ENCODE measurements around the gene UBE2J2.

DNA sequence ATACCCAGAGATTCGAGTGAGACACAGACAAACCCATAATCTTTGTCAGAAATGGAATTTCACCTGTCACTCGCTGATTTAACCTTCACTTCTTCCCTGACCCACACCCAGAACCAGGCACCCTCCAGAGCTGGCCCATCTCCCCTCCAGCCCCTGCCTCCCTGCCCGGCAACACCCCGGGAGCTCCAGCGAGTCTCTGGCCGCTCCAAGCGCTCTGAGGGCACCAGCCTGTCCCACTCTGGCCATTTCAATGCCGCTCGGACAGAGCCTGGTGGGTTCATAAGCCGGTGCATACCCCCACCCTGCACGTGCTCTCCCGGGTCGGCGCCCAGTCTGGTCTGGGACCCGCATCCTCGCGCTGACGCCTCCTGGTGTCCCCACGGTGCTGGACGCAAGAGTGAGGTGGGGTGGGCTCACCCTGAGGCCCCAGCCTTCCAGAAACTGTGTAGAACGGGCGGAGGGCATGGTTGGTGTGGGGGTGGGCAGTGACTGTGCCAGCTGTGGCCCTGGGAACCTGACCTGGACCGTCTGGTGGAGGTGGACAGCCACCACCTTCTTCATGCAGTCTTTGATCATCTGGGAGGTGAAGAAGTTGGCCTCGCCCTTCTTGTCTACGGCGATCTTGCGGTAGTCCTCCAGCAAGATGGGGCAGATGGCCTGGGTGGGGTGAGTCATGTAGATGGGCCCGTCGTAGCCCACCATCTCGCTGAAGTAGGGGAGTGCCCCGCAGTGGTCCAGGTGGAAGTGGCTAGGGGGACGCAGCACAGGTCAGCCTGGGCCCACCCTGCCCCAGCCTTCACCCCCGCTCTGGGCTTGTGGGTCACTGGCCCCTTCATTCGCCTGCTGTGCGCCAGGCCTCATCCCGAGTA is 45.4 kb upstream of the UBE2J2 start:
- TF ChIP-seq, protein P1, sequence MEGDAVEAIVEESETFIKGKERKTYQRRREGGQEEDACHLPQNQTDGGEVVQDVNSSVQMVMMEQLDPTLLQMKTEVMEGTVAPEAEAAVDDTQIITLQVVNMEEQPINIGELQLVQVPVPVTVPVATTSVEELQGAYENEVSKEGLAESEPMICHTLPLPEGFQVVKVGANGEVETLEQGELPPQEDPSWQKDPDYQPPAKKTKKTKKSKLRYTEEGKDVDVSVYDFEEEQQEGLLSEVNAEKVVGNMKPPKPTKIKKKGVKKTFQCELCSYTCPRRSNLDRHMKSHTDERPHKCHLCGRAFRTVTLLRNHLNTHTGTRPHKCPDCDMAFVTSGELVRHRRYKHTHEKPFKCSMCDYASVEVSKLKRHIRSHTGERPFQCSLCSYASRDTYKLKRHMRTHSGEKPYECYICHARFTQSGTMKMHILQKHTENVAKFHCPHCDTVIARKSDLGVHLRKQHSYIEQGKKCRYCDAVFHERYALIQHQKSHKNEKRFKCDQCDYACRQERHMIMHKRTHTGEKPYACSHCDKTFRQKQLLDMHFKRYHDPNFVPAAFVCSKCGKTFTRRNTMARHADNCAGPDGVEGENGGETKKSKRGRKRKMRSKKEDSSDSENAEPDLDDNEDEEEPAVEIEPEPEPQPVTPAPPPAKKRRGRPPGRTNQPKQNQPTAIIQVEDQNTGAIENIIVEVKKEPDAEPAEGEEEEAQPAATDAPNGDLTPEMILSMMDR (IDR thresholded peaks at IDR 0.05): no peak
- TF ChIP-seq POLR2A (IDR thresholded peaks at IDR 0.05): no peak
- no peak for TF ChIP-seq POLR2AphosphoS5 (IDR thresholded peaks at IDR 0.05)

All from suprapubic skin (tissue), 4 donors.